Stomach (tissue), 9 donors: ENCODE results near the gene RBL2. TPM values are rescaled to one million over a fixed set of nuclear protein-coding genes. Genes with fewer than 3 reads are reported as not detected.

Experiments used
- DNase-seq, 2 donors: peaks; one replicate each; pipeline versions ENCODE4 v3.0.0 to v3.0.0-alpha.2; 2013 to 2019
- H3K27ac ChIP-seq, 5 donors: fragments of 200-600 bp in 4 of 5; sonication (generic) in 4 of 5; one replicate each; pipeline ENCODE4 v1.5.1; 2013 to 2019; ENCODE audit warnings: mild to moderate bottlenecking in 1 of 5, moderate library complexity in 1 of 5
- H3K27me3 ChIP-seq, 3 donors: fragments of 200-600 bp; sonication (generic); one replicate each; pipeline ENCODE4 v1.5.1; 2017 to 2019; ENCODE audit warnings: mixed run types in 1 of 3
- H3K36me3 ChIP-seq, 4 donors: fragments of 200-600 bp; sonication (generic); 1 replicate in 3 of 4; 2 replicates in 1 of 4; pipeline ENCODE4 v1.5.1; 2016 to 2019
- H3K4me1 ChIP-seq, 4 donors: fragments of 200-600 bp; sonication (generic); one replicate each; pipeline ENCODE4 v1.5.1; 2016 to 2019
- H3K4me3 ChIP-seq, 4 donors: fragments of 200-600 bp; sonication (generic) in 3 of 4; one replicate each; pipeline ENCODE4 v1.5.1; 2016 to 2019; ENCODE audit warnings: mild to moderate bottlenecking in 1 of 4
- H3K9me3 ChIP-seq, 4 donors: fragments of 200-600 bp; sonication (generic); one replicate each; pipeline ENCODE4 v1.5.1; 2016 to 2019
- CTCF ChIP-seq, 7 experiments: fragments of 450-650 bp in 4 of 7; fragments of 200-600 bp in 3 of 7; sonication (generic) in 3 of 7; IDR thresholded peaks; one replicate each; pipeline ENCODE4 v1.5.1; 2016 to 2019; ENCODE audit warnings: antibody characterized with exemption in 7 of 7, control low read depth in 2 of 7, mild to moderate bottlenecking in 1 of 7
- EP300 ChIP-seq: sonication (generic); formaldehyde crosslinking; IDR thresholded peaks from one replicate; pipeline ENCODE4 v1.6.1; 2017; ENCODE audit warnings: antibody characterized with exemption
- POLR2A ChIP-seq, 4 donors: fragments of 450-650 bp; IDR thresholded peaks; one replicate each; pipeline ENCODE4 v1.6.1; 2016; ENCODE audit warnings: antibody characterized with exemption in 4 of 4, control low read depth in 2 of 4, mild to moderate bottlenecking in 1 of 4, moderate library complexity in 1 of 4
- POLR2AphosphoS5 ChIP-seq, 3 donors: sonication (generic); formaldehyde crosslinking; IDR thresholded peaks; one replicate each; pipeline ENCODE4 v1.6.1; 2016; ENCODE audit warnings: antibody characterized with exemption in 3 of 3
- whole genome bisulfite sequencing, 5 donors: extraction: QIAGEN DNeasy Blood & Tissue Kit in 3 of 5; methylation state at CpG; one replicate each; pipeline versions ENCODE4 v1.1.5 to v1.1.7; 2013 to 2018; 5-methylcytosine and 5-hydroxymethylcytosine counted together
- intact Hi-C: fragments of 100-400 bp; cut with DNase I; formaldehyde crosslinking; loops from one replicate; pipeline ENCODE4 v1.15.1; 2023; ENCODE audit warnings: low total_unique reads
- polyA plus RNA-seq, 3 donors: library from polyadenylated mRNA; stranded (reverse); fragments of 200-250 nt; gene quantifications; one replicate each; pipeline ENCODE4 v1.2.3, GENCODE V29; 2013
- total RNA-seq, 5 donors: library from RNA; depleted of rRNA; stranded (reverse); fragments of >200 nt; gene quantifications; one replicate each; pipeline versions ENCODE4 v1.1.0 to v1.2.3, GENCODE V29; 2014 to 2016
- donor health status: healthy with polysubstance abuse.
- donor health status: Bipolar disorder and iron deficiency.
- donor health status: healthy.

Gene RBL2
- total and polyA plus RNA-seq, 8 donors: 23.0 to 234 (median 82.5) TPM

- Histone ChIP-seq H3K27ac (peak overlapping the region in 2 of 5 donors; percentile 45 to 79), H3K9me3 (no peaks in the 10 kb centered on the region), H3K4me3 (no peak overlapping the region), H3K4me1 (no peaks in the 10 kb centered on the region), H3K27me3 (no peaks in the 10 kb centered on the region), H3K36me3 (no peaks in the 10 kb centered on the region)
- TF ChIP-seq POLR2AphosphoS5 (IDR thresholded peaks at IDR 0.05): no peak
- TF ChIP-seq EP300: no peak
- WGBS, 5 donors: 88 to 97% (median 93%) methylated on average over 4 of the region's 4 CpGs
- DNase-seq: no peak
- intact Hi-C loops: no loop called here
Measured at GRCh38 chr16:53517851-53518250, 83.6 kb downstream of the RBL2 start.

GRCh38 chr16:53518550-53519416, 84.5 kb downstream of the RBL2 start:
- Histone ChIP-seq H3K27me3 (no peaks in the 10 kb centered on the region), H3K9me3 (no peaks in the 10 kb centered on the region), H3K36me3 (no peaks in the 10 kb centered on the region), H3K4me1 (no peaks in the 10 kb centered on the region), H3K4me3 (no peak overlapping the region), H3K27ac (peak overlapping the region in 4 of 5 donors; percentile 55 to 79 (median 62))
- intact Hi-C loops: no loop called here
- peak in 2 of 3 donors; percentile 40 to 75 for TF ChIP-seq POLR2AphosphoS5 (IDR thresholded peaks at IDR 0.05)
- TF ChIP-seq CTCF (IDR thresholded peaks at IDR 0.05): no peak
- DNase-seq: peak; percentile 58 to 81
- WGBS, 5 donors: 63 to 75% (median 72%) methylated on average over 19 of the region's 19 CpGs

GRCh38 chr16:53519417-53520091, 85.3 kb downstream of the RBL2 start:
- TF ChIP-seq POLR2A (IDR thresholded peaks at IDR 0.05): no peak
- TF ChIP-seq CTCF (IDR thresholded peaks at IDR 0.05): no peak
- TF ChIP-seq EP300: no peak
- TF ChIP-seq POLR2AphosphoS5 (IDR thresholded peaks at IDR 0.05): no peak
- H3K9me3 ChIP-seq: no peaks in the 10 kb centered on the region
- intact Hi-C loops: no loop called here
- H3K4me1 ChIP-seq: no peaks in the 10 kb centered on the region
- no peak for DNase-seq
- H3K4me3 ChIP-seq: no peak overlapping the region
- WGBS, 5 donors: 89 to 93% (median 90%) methylated on average over 8 of the region's 8 CpGs
- H3K27ac ChIP-seq: peak overlapping the region in 4 of 5 donors; percentile 55 to 79 (median 62)
- H3K36me3 ChIP-seq: no peaks in the 10 kb centered on the region
- no peaks in the 10 kb centered on the region for H3K27me3 ChIP-seq

- intact Hi-C loops: no loop called here
- H3K36me3 ChIP-seq: no peaks in the 10 kb centered on the region
- no peak overlapping the region for H3K4me3 ChIP-seq
- H3K4me1 ChIP-seq: no peaks in the 10 kb centered on the region
- no peaks in the 10 kb centered on the region for H3K27me3 ChIP-seq
- H3K27ac ChIP-seq: no peak overlapping the region
- TF ChIP-seq EP300 (no peak), POLR2AphosphoS5 (IDR thresholded peaks at IDR 0.05) (no peak), POLR2A (IDR thresholded peaks at IDR 0.05) (no peak), CTCF (IDR thresholded peaks at IDR 0.05) (no peak)
- DNase-seq: no peak
- H3K9me3 ChIP-seq: no peaks in the 10 kb centered on the region
- WGBS, 5 donors: 92 to 94% (median 94%) methylated on average over 21 of the region's 21 CpGs
Measured at GRCh38 chr16:53523126-53523804, 89.0 kb downstream of the RBL2 start.
